Epithelial cell of esophagus (primary cell): ENCODE data around the gene PRRC2C.

Source experiments
- DNase-seq: peaks from one replicate; pipeline ENCODE4 v3.0.0; 2010; ENCODE audit warnings: low read depth
- H3K4me3 ChIP-seq: 2 replicates; pipeline ENCODE4 v1.5.1; 2011; ENCODE audit warnings: mild to moderate bottlenecking, low read length, control low read depth
- TF ChIP-seq, protein P1 (sequence below): IDR thresholded peaks from 2 replicates; pipeline ENCODE4 v1.5.1; 2011; ENCODE audit warnings: low read depth, mild to moderate bottlenecking, low read length, control low read depth, inconsistent platforms; ENCODE audit not compliant: insufficient read depth; ENCODE audit errors: missing control alignments

PRRC2C gene

GRCh38 chr1:171460018-171460620, 25.2 kb upstream of the PRRC2C start:
- TF ChIP-seq, protein P1, sequence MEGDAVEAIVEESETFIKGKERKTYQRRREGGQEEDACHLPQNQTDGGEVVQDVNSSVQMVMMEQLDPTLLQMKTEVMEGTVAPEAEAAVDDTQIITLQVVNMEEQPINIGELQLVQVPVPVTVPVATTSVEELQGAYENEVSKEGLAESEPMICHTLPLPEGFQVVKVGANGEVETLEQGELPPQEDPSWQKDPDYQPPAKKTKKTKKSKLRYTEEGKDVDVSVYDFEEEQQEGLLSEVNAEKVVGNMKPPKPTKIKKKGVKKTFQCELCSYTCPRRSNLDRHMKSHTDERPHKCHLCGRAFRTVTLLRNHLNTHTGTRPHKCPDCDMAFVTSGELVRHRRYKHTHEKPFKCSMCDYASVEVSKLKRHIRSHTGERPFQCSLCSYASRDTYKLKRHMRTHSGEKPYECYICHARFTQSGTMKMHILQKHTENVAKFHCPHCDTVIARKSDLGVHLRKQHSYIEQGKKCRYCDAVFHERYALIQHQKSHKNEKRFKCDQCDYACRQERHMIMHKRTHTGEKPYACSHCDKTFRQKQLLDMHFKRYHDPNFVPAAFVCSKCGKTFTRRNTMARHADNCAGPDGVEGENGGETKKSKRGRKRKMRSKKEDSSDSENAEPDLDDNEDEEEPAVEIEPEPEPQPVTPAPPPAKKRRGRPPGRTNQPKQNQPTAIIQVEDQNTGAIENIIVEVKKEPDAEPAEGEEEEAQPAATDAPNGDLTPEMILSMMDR: no peak
- H3K4me3 ChIP-seq: no peak overlapping the region
- peak; percentile 11 for DNase-seq

DNA sequence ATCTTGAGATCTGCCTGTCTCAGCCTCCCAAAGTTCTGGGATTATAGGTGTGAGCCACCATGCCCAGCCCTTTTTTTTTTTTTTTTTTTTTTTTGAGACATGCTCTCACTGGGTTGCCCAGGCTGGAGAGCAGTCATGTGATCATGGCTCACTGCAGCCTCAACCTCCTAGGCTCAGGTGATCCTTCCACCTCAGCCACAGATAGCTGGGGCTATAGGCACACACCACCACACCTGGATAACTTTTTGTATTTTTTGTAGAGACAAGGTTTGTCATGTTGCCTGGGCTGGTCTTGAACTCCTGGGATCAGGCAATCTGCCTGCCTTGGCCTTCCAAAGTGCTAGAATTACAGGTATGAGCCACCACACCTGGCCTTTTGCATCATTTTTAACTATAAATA, 17.7 kb upstream of the PRRC2C start:
- TF ChIP-seq, protein P1: no peak
- H3K4me3 ChIP-seq: no peak overlapping the region
- peak; percentile 37 for DNase-seq

DNA sequence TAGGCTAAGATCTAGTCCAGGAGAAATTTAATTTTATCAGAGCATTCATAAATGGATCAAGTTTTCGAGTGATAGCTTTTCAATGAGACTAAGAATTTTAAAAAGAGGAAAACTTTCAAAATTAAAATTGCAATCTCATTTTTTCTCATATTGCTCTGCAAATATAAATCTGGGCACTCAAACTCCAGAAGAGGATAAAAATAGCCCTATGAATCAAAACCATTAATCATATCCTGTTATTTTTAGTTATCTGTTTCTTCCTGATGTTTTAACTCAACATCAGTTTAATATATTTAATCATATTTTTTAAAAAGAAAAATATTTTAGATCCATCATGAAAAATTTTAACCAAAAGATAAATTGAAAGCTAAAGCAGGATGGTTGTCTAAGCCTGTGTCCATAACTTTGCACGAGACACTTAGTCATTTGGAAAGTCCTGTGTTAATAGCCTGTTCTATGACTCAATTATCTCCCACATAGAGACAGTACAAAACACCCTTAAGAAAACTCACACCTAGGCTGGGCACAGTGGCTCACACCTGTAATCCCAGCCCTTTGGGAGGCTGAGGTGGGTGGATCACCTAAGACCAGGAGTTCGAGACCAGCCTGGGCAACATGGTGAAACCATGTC, 17.1 kb upstream of the PRRC2C start:
- peak; percentile 91 for DNase-seq
- no peak overlapping the region for H3K4me3 ChIP-seq

GRCh38 chr1:171470726-171471125, 14.6 kb upstream of the PRRC2C start:
- no peak for DNase-seq
- H3K4me3 ChIP-seq: no peak overlapping the region

More for the DNA sequence above, 17.1 kb upstream of the PRRC2C start:
- TF ChIP-seq, protein P1: no peak

DNA sequence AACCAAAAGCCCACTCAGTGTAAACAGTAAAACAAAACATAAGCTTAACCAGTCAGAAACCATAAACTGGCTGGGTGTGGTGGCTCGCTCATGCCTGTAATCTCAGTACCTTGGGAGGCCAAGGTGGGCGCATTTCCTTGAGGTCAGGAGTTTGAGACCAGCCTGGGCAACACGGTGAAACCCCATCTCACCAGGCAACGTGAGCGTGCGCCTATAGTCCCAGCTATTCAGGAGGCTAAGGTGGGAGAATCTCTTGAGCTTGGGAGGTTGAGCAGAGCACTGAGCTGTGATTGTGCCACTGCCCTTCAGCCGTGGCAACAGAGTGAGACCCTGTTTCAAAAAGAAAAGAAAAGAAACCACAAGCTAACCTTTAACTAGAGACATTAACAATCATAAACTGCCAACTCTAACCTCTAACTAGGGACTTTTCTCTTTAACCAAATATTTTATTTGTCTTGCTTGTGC, 13.1 kb upstream of the PRRC2C start:
- no peak for DNase-seq
- TF ChIP-seq, protein P1: no peak

More at GRCh38 chr1:171470726-171471125, 14.6 kb upstream of the PRRC2C start:
- TF ChIP-seq, protein P1: no peak

GRCh38 chr1:171476829-171477228, 8.5 kb upstream of the PRRC2C start:
- DNase-seq: no peak
- TF ChIP-seq, protein P1: no peak
- no peak overlapping the region for H3K4me3 ChIP-seq

More for the DNA sequence above, 13.1 kb upstream of the PRRC2C start:
- H3K4me3 ChIP-seq: no peak overlapping the region

GRCh38 chr1:171477804-171478203, 7.5 kb upstream of the PRRC2C start:
- H3K4me3 ChIP-seq: no peak overlapping the region
- TF ChIP-seq, protein P1: no peak
- DNase-seq: no peak
